HG03469 (cell line): Measurements from ENCODE around the gene RPTOR.

Source experiments
- ATAC-seq: cut with Tn5 transposase; IDR thresholded peaks from one replicate; pipeline ENCODE4 v1.9.1; 2021; ENCODE audit warnings: mild to moderate bottlenecking, moderate library complexity, moderate number of reproducible peaks; ENCODE audit not compliant: unreplicated experiment

Gene RPTOR

GRCh38 chr17:80856863-80857755 lies 312.5 kb downstream of the RPTOR start:
- ATAC-seq, result no peak

GRCh38 chr17:80857756-80858171 lies 313.1 kb downstream of the RPTOR start:
- no peak for ATAC-seq

DNA sequence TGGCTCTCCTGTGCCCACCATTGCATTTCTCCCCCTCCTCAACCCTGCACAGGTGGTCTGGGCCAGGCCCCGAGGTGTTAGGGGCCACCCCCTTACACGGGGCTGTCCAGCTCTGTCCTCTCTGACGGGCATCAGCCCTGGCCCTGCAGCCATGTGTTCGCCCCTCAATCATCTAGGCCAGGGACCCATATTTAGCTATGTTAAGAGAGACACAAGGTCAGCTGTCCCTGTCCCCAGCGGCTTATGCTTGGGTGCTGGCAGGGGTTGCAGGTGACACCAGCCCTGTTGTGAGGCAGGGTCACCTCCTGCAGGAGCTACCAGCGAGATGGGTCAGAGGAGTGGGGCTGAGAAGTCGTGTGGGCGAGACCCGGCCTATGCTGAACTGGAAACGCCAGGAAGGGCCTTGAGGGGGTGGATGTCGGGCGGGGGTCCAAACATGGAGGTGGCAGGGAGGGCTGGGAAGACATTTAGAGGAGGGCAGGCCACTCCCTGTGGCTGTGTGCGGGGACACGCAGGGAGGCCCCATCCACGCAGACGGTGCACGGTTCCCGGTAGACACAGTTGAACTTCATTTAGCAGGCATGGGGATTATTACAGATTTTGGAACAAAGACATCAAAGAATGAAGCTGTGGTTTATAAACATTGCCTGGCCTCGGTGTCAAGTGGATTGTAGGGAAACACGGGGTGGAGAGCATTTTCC lies 313.8 kb downstream of the RPTOR start:
- no peak for ATAC-seq

- no peak for ATAC-seq
These were observed 314.6 kb downstream of the RPTOR start for GRCh38 chr17:80859002-80859941.

- no peak for ATAC-seq
These were observed 315.5 kb downstream of the RPTOR start for GRCh38 chr17:80860101-80860671.

- ATAC-seq, result no peak
These were observed 316.2 kb downstream of the RPTOR start for GRCh38 chr17:80860703-80861417.

- ATAC-seq, result no peak
These were observed 316.8 kb downstream of the RPTOR start for GRCh38 chr17:80861418-80861815.

GRCh38 chr17:80861892-80862291 lies 317.3 kb downstream of the RPTOR start:
- no peak for ATAC-seq

DNA sequence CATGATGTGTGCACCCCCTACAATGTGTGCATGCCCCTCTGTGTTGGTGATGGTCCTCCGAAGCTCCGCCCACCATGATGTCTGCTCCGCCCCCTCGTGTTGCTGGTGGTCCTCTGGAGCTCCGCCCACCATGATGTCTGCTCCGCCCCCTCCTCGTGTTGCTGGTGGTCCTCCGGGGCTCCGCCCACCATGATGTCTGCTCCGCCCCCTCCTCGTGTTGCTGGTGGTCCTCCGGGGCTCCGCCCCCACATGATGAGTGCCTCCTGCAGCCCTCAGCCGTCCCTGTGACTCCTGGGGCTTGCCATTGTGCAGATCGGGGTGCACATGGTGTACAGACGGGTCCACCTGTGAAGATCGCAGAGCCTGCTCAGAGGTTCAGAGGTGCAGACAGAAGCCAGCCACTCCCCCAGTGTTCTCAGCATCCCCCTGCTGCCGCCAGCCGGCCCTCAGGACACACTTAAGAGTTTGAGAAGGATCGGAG lies 317.9 kb downstream of the RPTOR start:
- no peak for ATAC-seq

DNA sequence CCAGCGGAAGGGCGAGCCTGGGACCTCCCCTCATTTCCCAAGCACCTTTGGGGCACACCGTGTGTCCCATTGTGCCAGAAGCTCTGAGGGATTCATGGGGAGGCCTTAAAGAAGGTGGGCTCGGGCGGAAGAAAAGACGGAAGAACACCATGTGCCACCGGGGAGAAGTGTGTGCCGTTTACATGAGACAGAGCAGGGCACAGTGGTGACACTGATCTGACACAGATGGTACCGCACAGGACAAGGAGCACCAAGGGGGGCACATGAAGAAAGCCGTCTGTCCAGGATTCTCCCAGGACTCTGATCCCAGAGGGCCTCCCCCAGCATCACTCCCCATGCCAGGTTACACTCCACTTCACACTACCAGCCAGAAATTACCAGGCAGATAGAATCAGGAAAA lies 318.3 kb downstream of the RPTOR start:
- no peak for ATAC-seq

DNA sequence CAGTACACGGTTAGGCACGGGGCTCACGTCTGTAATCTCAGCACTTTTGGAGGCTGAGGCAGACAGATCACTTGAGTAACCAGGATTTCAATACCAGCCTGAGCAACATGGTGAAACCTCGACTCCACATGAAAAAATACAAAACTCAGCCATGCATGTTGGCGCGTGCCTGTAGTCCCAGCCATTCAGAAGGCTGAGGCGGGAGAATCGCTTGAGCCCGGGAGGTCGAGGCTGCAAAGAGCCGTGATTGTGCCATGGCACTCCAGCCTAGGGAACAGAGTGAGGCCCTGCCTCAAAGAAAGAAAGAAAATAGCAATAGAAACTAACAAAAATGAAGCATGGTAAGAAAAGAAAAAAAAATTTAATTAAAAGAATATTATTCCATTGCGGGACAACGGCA lies 319.0 kb downstream of the RPTOR start:
- ATAC-seq, result no peak

GRCh38 chr17:80864751-80865150 lies 320.1 kb downstream of the RPTOR start:
- ATAC-seq, result no peak

DNA sequence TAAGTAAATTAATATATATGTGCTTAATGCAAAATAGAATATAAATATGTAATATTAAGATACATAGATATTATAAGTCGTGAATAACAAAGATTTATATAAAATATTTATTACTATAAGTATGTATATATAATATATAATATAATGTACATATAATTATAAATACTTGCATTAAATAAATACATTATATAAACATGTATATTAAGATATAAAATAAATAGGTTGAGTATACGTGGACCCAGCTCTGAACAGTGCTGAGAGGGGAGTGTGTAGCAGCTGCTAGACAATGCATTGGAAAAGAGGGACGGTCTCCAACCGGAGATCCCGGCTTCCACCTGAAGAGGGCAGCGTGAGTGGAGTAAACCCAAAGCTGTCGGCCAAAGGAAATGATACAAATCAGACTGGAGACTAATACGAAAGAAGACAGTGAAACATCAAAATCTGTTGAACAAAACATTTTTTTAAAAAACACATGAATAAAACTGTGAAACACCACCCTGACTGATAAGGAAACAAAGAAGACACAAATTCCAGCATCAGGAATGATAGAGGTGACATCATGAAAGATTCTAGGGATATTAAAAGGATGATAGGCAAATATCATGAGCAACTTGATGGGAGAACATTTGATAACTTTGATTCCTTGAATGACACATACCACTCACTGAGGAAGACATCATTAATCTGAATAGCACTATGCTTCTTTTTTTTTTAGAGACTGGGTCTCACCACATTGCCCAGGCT lies 321.6 kb downstream of the RPTOR start:
- no peak for ATAC-seq

- no peak for ATAC-seq
These were observed 323.5 kb downstream of the RPTOR start for GRCh38 chr17:80868022-80868609.

- no peak for ATAC-seq
These were observed 325.0 kb downstream of the RPTOR start for GRCh38 chr17:80869481-80870145.

DNA sequence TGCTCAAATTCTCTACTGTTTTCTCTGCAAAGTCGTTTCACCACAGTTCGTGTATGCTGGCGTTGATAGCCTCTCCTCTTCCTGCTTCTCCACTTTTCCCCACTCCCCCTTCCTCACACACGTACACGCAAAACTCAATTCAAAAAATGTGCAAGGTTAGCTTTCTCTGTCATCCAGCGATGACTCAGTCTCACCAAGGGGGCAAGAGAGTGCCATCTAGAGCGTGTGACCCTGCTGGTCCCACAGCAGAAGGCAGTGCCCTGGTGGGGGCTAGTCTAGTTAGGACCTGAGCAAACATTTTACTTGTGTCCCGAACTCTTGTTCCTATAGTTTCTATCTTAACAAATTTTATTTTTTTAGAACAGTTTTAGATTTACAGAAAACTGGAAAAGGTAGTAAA lies 325.8 kb downstream of the RPTOR start:
- ATAC-seq, result no peak

- no peak for ATAC-seq
These were observed 326.7 kb downstream of the RPTOR start for GRCh38 chr17:80871341-80871740.

- no peak for ATAC-seq
These were observed 327.4 kb downstream of the RPTOR start for GRCh38 chr17:80872001-80872500.
